ENCODE results near the gene ABHD17A.
A peak's percentile ranks its signal among the peaks of the same experiment; 100 is the strongest.
"Not testable (repeated sequence)": the region's sequence is repeated elsewhere in the genome, so short reads cannot be mapped to it uniquely, and the experiment has no call there.

Gene ABHD17A

GRCh38 chr19:1909761-1910080, 24.4 kb upstream of the ABHD17A start:
- no peak for DNase-seq

DNA sequence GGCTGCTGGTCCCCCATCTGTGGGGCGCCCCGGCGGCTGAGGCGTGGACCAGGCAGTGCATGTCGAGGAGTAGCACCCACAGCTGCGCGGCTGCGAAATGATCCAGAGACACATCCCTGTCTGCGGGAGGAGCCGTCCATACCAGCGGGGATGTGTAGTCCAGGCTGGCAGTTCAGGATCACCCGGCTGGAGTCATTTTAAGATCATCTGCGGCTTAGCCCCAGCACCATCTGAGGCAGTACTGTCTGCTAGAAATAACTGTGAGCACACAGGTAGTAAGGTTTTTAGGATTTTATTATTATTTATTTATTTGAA, 23.0 kb upstream of the ABHD17A start:
- DNase-seq = no peak

DNA sequence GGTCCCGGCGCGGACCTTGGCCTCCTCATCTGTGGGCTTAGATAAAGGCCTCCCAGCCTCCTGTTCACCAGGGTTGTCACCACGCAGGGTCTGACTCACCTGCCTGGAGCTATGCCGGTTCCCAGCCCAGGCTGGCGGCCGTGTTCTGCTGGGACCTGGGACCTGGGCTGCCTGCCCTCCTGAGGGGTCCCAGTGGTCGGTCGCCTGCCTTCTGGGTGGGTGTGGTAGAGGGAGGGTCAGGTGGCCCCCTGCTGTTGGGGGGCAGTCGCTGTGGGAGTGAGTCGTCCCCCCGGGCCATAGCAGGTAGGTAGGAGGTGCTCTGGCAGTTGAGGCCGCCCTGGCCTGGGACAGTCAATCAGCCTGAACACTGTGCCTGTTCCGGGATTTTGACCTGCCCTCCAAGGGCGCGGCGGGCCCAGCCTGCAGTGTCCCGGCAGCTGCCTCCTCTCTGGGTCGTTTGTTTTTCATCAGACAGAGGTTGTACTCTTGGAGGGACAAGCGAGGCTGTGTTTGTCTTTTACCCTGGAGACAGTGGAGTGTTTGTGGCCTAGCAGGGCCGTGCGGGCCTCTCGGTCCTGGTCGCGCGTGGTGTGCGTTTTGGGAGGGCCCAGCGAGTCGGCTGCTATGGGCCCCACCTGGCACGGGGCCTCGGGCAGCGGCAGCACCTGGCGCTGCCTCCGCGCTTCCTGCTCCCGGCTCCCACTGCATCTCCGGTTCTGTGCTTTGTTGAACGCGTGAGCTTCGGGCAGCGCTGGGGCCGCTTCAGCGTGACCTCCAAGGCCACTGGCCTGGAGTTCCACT, 22.5 kb upstream of the ABHD17A start:
- DNase-seq = no peak

GRCh38 chr19:1906985-1907562, 21.8 kb upstream of the ABHD17A start:
- DNase-seq = no peak

- DNase-seq = no peak
Observed at GRCh38 chr19:1905863-1906375, 20.6 kb upstream of the ABHD17A start.

DNA sequence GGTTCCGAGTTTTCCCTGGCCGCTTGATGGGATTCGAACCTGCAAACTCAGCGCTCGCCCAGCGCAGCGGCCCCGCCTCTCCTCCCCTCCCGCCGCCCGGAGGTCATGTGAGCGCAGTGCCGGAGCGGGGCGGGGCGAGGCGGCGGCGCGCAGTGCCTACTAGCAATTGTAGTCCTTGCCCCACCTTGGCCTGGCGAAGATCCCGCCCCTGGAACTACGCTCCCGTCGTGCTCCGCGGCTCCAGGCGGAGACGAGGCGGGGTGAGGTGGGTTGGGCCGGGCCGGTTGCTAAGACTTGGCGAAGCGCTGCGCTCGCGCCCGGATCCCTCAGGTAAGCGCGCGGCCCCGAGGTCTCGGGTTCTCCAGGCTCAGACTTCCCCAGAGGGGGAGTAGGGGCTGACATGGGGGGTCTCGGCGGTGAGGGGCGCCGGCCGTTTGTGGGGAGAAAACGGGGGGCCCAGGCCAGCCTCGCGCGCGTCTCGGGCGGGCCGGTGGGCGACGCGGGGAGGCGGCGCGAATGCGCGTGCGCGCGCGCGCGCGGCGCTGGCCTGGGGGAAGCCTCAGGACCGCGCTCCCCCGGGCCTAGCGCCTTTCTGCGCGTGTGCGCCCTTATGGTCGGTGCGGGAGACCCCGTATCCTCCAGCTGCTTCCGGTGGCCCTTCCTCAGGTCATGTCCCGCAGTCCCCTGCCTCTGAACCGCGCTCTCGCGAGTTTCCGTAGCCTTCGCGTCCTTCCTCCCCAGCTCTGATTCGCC, 20.0 kb upstream of the ABHD17A start, which contains the start of the genes ADAT3 and SCAMP4:
Gene ADAT3, plus strand, starts transcription at position 290 of the 753 bp plus-strand sequence. CDS start 6,649 bp downstream, outside the sequence.
Gene SCAMP4, plus strand, starts transcription at position 290 of the 753 bp plus-strand sequence. CDS start 9,621 bp downstream, outside the sequence.
- peak; percentile 97 for DNase-seq

DNA sequence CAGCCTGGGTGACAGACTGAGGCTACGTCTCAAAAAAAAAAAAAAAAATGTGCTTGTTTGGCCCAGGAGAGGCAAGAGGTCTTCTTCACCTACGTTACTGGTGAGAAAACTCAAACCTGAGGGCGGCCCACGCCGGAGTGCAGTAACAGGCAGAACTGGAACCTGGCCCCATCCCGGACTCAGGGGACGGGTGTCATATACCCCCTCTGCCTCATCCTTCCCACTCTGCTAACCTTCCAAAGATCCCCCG, 19.5 kb upstream of the ABHD17A start:
- no peak for DNase-seq

DNA sequence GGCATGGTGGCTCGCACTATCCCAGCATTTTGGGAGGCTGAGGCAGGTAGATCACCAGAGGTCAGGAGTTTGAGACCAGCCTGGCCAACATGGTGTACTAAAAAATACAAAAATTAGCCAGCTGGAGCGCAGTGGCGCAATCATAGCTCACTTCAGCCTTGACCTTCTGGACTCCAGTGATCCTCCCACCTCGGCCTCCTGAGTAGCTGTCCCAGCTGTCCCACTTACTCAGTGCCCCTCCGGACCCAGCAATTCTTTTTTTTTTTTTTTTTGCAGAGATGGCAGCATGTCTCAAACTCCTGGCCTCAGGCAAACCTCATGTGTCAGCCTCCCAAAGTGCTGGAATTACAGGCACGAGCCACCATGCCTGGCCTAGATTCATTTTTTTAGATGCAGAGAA, 17.6 kb upstream of the ABHD17A start:
- DNase-seq = no peak

DNA sequence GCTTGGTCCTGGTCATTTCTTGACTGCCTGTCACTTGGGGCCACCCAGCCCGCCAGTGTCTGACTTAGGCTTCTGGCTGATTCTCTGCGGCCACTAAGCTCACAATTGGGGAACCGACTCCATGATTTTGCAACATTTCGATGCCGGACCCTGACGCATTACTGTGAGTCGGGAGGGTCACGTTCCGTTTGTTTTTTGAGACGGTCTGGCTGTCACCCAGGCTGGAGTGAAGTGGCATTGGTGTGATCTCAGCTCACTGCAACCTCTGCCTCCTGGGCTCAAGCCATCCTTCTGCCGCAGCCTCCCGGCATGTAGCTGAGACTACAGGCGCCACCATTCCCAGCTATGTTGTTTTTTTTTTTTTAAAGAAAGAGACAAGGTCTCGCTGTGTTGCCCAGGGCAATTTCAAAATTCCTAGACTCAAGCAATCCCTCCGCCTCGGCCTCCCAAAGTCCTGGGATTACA, 16.7 kb upstream of the ABHD17A start:
- no peak for DNase-seq

DNA sequence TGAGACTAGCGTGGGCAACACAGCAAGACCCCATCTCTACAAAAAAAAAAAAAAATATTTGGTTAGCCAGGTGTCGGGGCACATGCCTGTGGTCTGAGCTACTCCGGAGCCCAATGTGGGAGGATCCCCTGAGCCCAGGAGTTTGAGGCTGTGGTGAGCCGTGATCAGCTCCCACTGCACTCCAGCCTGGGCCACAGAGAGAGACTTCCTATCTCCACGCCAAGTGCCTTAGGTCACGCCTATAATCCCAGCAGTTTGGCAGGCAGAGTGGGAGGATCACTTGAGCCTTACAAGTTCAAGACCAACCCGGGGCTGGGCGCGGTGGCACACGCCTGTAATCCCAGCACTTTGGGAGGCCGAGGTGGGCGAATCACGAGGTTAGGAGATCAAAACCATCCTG, 11.2 kb upstream of the ABHD17A start:
- DNase-seq = no peak

DNA sequence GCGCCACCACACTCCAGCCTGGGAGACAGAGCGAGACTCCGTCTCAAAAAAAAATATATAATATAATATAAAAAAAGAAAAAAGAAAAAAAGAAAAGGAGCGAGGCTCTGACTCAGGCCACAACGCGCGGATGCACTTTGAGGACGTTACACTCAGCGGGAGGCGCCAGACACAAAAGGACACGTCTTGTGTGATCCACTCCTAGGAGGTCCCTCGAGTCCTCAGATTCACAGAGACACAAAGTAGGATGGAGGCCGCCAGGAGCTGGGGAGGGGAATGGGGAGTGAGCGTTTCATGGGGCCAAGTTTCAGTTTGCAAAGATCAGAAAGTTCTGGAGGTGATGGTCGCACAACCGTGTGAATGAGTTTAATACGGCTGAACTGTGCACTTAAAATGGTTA, 8.5 kb upstream of the ABHD17A start:
- DNase-seq = no peak

DNA sequence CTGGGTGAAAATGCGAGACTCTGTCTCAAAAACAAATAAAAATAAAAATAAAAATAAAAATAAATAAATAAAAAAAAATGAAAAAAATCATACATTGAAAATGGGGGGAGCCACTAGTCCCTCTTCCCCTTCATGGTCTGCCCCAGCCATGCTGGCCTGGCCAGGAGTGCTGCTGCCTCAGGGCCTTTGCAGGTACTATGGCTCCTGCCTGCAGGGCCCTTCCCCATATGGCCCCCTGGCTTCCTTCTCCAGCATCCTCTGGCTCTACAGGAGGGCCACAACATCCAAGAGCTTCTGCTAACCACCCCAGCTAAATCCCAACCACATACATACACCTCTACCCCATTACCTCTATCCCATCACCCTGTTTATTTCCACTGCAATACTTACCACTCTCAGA, 4.6 kb upstream of the ABHD17A start:
- no peak for DNase-seq

- DNase-seq = no peak
Observed at GRCh38 chr19:1888385-1888784, 3.1 kb upstream of the ABHD17A start.

GRCh38 chr19:1886360-1886759, 1.1 kb upstream of the ABHD17A start:
- DNase-seq = not testable (repeated sequence)

DNA sequence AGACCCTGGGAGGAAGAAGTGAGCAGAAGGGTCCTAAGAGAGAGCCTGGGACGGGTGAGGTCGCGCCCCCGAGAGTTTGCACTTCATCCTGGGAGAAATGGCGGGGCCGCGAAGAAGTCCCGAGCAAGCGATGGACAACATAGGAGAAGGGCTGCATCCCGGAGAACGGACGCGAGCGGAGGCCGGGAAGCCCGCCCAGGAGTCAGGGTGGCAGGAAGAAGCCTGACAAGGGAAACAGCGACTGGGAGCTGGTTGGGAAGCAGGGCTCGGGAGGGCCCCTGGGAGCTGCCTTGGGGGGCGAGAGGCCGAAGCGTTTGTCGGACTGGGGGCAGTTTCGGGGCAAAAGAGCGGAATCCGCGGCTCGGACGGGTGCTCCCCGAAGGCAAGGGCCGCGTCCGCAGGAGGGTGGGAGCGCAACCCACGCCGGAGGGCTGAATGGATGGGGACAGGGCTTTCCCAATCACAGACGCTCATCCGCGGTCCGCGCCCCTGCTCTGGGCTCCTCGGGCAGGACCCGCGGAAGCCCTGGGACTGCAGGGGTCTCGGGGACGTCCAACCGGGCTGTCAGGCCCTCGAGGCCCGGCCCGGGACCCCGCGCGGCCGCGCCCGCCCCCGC, 469 bp downstream of the ABHD17A start:
- no peak for DNase-seq

GRCh38 chr19:1884291-1884718, 991 bp downstream of the ABHD17A start:
- DNase-seq = no peak

DNA sequence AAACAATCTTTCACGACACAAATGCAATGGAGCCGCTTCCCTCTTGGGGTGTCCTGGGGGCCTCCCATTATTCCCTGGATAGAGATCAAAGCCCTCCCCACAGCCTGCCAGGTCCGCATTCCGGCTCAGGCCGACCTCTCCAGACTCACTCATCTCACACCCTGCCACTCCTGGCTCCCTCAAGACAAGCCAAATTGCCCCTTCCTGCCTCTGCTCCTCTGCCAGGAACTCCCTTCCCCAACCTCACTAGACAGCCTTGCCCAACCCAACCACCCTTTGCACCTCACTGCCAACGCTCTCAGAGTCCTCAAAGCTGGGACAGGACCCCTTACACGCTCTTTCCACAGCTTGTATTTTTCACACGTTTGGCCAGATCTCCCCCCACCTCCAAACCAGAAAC, 1.5 kb downstream of the ABHD17A start:
- no peak for DNase-seq

DNA sequence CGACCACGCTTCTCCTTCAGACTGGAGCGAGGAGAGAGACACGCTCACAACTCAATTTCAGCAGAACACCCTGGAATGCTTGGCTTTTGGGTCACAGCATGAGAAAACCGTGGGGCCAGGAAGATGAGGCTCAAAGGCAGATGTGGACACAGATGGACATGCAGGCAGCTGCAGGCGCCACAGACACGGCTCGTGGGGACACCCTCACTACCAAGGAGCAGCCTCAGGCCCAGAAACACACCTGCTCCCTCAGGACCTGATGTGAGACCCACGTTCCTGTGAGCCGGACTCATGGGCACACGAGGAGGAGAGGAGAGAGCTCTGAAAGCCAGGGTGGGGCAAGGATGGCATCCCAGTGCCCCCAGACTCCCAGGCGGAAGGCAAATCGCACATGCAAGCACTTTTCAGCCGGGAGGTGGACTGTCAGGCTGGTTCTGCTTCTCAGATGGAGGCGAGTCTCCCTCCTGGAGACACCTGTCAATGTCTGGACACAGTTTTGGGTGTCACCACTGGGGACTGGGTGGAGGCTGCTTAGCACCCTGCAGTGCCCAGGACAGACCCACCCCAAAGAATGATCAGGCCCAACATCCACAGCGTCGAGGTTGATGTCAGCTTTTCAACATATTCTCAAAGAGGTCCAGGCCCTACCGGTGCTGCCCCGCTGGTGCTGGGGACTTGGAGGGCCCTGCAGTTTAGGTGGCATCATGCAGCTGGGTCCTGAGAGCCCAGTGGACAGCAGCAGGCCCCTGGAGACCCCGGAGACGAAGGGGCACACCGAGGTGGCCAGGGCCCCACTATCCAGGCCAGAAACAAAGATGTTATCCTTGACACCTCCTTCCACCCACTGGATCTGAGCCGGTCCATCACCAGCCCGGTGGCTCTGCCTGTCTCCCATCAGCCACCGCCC, 2.3 kb downstream of the ABHD17A start:
- DNase-seq = no peak

DNA sequence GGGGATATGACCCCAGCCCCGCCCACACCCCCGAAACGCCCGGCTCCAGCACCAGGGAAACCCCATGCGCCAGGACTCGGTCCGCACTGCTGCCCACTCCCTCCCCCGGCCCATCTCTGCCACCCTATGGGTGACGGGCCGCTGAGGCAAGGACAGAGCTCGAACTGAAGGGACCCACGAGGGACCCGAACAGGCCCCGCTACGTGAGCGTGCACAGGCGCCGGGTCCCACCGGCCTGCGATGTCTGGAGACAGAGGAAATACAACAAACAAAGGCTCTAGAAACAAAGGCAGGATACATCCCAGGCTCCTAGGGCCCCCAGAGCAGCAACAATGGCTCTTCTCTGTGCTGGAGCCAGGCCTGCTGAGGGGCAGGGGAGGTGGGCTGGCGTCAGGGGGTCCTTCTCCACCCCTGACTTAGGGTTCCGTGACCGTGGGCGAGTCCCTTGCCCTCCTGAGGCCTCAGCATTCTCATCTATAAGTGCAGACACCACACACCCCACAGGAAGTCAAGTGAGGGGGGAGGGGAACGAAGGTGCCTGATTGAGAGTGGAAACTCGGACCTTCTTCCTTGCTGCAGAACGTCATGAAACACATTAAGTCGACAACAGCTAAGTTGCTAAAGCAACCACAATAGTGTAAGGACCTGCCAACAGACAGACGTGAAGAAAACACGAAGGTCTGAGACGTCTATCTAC, 3.1 kb downstream of the ABHD17A start:
- no peak for DNase-seq

DNA sequence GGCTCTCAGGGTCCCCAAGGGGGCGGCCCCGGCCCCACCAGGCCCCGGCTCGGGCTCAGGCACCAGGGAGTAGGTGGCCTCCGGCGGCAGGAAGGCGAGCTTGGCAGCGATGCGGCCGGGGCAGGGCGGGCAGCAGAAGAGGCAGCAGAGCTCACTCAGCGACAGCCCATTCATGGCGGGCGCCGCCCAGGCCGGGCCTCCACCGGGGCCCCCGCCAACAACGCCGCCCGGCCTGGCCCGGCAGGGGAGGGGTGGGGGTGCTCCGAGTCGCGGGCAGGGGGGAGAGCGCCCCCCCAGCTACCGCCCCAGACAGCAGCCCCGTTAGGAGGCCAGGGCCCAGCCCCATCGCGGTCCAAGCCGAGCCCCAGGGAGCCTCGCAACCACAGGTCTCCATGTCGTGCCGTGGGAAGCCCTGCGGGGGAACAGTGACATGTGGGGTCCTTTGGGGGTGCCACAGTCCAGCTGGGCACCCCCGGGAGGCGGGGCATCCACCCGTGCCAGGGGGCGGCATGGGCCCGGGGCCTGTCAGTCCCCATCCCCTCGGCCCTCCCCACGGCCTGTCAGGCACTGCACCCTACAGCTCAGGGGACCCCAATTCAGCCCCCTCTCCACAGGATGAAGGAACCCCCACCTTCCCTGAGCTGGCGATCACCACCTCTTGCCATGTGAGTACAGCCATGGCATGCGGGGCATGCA, 3.8 kb downstream of the ABHD17A start:
- not testable (repeated sequence) for DNase-seq
